PC-9 (cell line): Measurements from ENCODE around the gene FOXD1.

ENCODE experiments used
- CTCF ChIP-seq: fragments of 200-600 bp; sonication (generic); conservative IDR thresholded peaks from 2 replicates; pipeline ENCODE4 v1.6.1; 2017; ENCODE audit warnings: mixed run types, antibody characterized with exemption, mild to moderate bottlenecking, moderate library complexity
- EZH2 ChIP-seq: fragments of 200-600 bp; sonication (generic); IDR thresholded peaks from 2 replicates; pipeline ENCODE4 v1.8.0; 2017; ENCODE audit warnings: antibody characterized with exemption, low read depth

- TF ChIP-seq CTCF, result no peak
- TF ChIP-seq EZH2, result no peak
These were observed 13.7 kb downstream of the FOXD1 start for GRCh38 chr5:73434907-73435306.
